ENCODE measurements around the gene ABHD11. TPM values are rescaled to one million over a fixed set of nuclear protein-coding genes. Genes with fewer than 3 reads are reported as not detected.

Gene ABHD11
- total and polyA plus RNA-seq, 2 donors (not counting 1 experiment from before 2014, with no cell fraction given): 23.2 to 26.2 TPM

DNA sequence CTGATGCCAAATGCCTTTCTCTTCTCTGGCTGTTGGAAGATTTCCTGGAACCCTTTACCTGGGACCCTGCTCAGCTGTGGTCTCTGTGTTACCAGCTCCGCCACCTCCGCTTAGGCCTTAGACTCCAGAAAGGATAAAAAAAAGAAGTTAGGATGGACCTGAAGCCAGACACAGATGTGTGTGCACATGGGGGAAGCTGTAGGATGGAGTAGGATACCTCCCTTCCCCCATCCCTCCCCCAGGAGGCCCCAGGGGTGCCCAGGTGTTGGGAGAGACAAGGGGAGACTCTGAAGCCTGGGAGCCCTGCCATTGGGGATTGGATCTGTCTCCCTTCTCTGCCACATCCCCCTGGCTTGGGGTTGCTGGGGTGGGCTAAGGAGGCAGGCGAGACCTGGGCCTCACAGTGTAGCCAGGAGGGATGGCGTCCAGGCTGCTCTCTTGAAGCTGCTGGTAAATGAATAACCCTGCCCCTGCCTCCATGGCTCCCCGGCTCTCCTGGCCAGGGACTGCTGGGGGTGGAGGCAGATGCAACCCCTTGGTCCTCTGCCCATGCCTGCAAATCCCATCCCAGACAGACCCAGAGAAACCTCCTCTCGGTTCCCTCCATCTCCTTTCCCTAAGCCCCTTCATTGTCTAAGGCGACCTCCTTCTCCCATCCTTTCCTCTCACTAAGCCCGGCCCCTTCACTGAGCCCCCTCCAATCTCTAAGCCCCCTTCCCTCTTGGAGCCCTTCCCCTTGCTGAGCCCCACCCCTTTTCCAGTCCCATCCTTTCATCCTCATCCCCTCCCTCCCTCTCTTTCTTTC, 23.5 kb upstream of the ABHD11 start:
- H3K27me3 ChIP-seq (replicated peaks in 1 of 4; ENCODE audit: control extremely low read depth in 1 of 4, control insufficient read depth in 3 of 4, insufficient read depth in 4 of 4, low read length in 3 of 4): peaks cover 0 to 3% (median 0%) of the 10 kb centered on the region in 4 experiments
- no peak overlapping the region for H2AFZ ChIP-seq (ENCODE audit: insufficient read depth, low read depth, low read length, poor library complexity, severe bottlenecking)
- WGBS (ENCODE audit: insufficient coverage): 67% methylated on average over 5 of the region's 8 CpGs
- no peak overlapping the region for H3K27ac ChIP-seq (ENCODE audit: low read length in 2 of 2)
- POLR2A ChIA-PET: no interaction called here
- no peak overlapping the region for H3K4me2 ChIP-seq (replicated peaks; ENCODE audit: low read depth, low read length, poor library complexity, severe bottlenecking)
- ATAC-seq (ENCODE audit: low read depth): no peak
- CTCF ChIA-PET: no interaction called here
- Mint-ChIP-seq H3K27me3 (peaks cover 5% of the 10 kb centered on the region), H3K4me3 (no peak overlapping the region), H3K27ac (no peak overlapping the region), H3K9me3 (ENCODE audit: insufficient read depth) (no peaks in the 10 kb centered on the region), H3K4me1 (no peaks in the 10 kb centered on the region)
- H3K36me3 ChIP-seq (replicated peaks in 1 of 2; ENCODE audit: control extremely low read depth in 1 of 2, control insufficient read depth in 1 of 2, extremely low read depth in 1 of 2, insufficient read depth in 2 of 2, low read length in 1 of 2): no peaks in the 10 kb centered on the region
- H4K20me1 ChIP-seq (ENCODE audit: control insufficient read depth, insufficient read depth, low read length, poor library complexity, severe bottlenecking): no peaks in the 10 kb centered on the region
- intact Hi-C loops (cut with micrococcal nuclease): no loop called here
- no peaks in the 10 kb centered on the region for H3K9me3 ChIP-seq (ENCODE audit: control extremely low read depth in 1 of 3, control insufficient read depth in 2 of 3, insufficient read depth in 1 of 3, low read length in 2 of 3)
- DNase-seq: no peak
- TF ChIP-seq EZH2 (IDR thresholded peaks at IDR 0.05; ENCODE audit: borderline replicate concordance, insufficient read depth, low read depth, low read length, poor library complexity, severe bottlenecking): no peak
- TF ChIP-seq, protein P1, sequence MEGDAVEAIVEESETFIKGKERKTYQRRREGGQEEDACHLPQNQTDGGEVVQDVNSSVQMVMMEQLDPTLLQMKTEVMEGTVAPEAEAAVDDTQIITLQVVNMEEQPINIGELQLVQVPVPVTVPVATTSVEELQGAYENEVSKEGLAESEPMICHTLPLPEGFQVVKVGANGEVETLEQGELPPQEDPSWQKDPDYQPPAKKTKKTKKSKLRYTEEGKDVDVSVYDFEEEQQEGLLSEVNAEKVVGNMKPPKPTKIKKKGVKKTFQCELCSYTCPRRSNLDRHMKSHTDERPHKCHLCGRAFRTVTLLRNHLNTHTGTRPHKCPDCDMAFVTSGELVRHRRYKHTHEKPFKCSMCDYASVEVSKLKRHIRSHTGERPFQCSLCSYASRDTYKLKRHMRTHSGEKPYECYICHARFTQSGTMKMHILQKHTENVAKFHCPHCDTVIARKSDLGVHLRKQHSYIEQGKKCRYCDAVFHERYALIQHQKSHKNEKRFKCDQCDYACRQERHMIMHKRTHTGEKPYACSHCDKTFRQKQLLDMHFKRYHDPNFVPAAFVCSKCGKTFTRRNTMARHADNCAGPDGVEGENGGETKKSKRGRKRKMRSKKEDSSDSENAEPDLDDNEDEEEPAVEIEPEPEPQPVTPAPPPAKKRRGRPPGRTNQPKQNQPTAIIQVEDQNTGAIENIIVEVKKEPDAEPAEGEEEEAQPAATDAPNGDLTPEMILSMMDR (IDR thresholded peaks at IDR 0.05): no peak
- no peak overlapping the region for H3K9ac ChIP-seq (ENCODE audit: low read length)
- no peak overlapping the region for H3K4me3 ChIP-seq (ENCODE audit: control extremely low read depth in 1 of 5, extremely low read depth in 1 of 5, insufficient read depth in 1 of 5, low read depth in 2 of 5, low read length in 4 of 5)
- no peaks in the 10 kb centered on the region for H3K4me1 ChIP-seq (ENCODE audit: control insufficient read depth in 2 of 2, insufficient read depth in 2 of 2, low read length in 2 of 2)
- H3K79me2 ChIP-seq (ENCODE audit: control insufficient read depth, insufficient read depth, low read length): no peaks in the 10 kb centered on the region

- POLR2A ChIA-PET: no interaction called here
- Histone ChIP-seq H3K27ac (ENCODE audit: low read length in 2 of 2) (no peak overlapping the region), H3K9ac (ENCODE audit: low read length) (no peak overlapping the region), H2AFZ (ENCODE audit: insufficient read depth, low read depth, low read length, poor library complexity, severe bottlenecking) (no peak overlapping the region), H3K27me3 (replicated peaks in 1 of 4; ENCODE audit: control extremely low read depth in 1 of 4, control insufficient read depth in 3 of 4, insufficient read depth in 4 of 4, low read length in 3 of 4) (no peaks in the 10 kb centered on the region), H3K79me2 (ENCODE audit: control insufficient read depth, insufficient read depth, low read length) (no peaks in the 10 kb centered on the region), H3K9me3 (ENCODE audit: control extremely low read depth in 1 of 3, control insufficient read depth in 2 of 3, insufficient read depth in 1 of 3, low read length in 2 of 3) (no peaks in the 10 kb centered on the region), H3K4me1 (ENCODE audit: control insufficient read depth in 2 of 2, insufficient read depth in 2 of 2, low read length in 2 of 2) (no peaks in the 10 kb centered on the region), H3K4me2 (replicated peaks; ENCODE audit: low read depth, low read length, poor library complexity, severe bottlenecking) (no peak overlapping the region), H3K36me3 (replicated peaks in 1 of 2; ENCODE audit: control extremely low read depth in 1 of 2, control insufficient read depth in 1 of 2, extremely low read depth in 1 of 2, insufficient read depth in 2 of 2, low read length in 1 of 2) (no peaks in the 10 kb centered on the region), H4K20me1 (ENCODE audit: control insufficient read depth, insufficient read depth, low read length, poor library complexity, severe bottlenecking) (no peaks in the 10 kb centered on the region), H3K4me3 (ENCODE audit: control extremely low read depth in 1 of 5, extremely low read depth in 1 of 5, insufficient read depth in 1 of 5, low read depth in 2 of 5, low read length in 4 of 5) (no peak overlapping the region)
- DNase-seq (no peak), ATAC-seq (ENCODE audit: low read depth) (no peak)
- Mint-ChIP-seq H3K27me3 (no peaks in the 10 kb centered on the region), H3K4me1 (no peaks in the 10 kb centered on the region), H3K4me3 (no peak overlapping the region), H3K9me3 (ENCODE audit: insufficient read depth) (no peaks in the 10 kb centered on the region), H3K27ac (no peak overlapping the region)
- no peak for TF ChIP-seq EZH2 (IDR thresholded peaks at IDR 0.05; ENCODE audit: borderline replicate concordance, insufficient read depth, low read depth, low read length, poor library complexity, severe bottlenecking)
- TF ChIP-seq, protein P1 (IDR thresholded peaks at IDR 0.05): no peak
- CTCF ChIA-PET: no interaction called here
- 84% methylated on average over 7 of the region's 7 CpGs for WGBS (ENCODE audit: insufficient coverage)
- intact Hi-C loops (cut with micrococcal nuclease): no loop called here
These were observed 20.1 kb upstream of the ABHD11 start for GRCh38 chr7:73758581-73759138.
